HCT116 (cell line): ENCODE results near the gene TMEM89.

ENCODE experiments used
- EZH2 ChIP-seq: fragments of 200-600 bp; sonication (generic); IDR thresholded peaks from 2 replicates; pipeline ENCODE4 v1.6.1; 2017; ENCODE audit warnings: antibody characterized with exemption, mixed run types
- JUND ChIP-seq: IDR thresholded peaks from 2 replicates; pipeline ENCODE4 v1.6.1; 2012
- TF ChIP-seq, protein P1 (sequence below), 3 experiments: fragments of 200-600 bp in 1 of 3; sonication (generic) in 1 of 3; IDR thresholded peaks in 2 of 3; conservative IDR thresholded peaks in 1 of 3; 2 replicates each; pipeline ENCODE4 v1.5.1; 2012 to 2017; ENCODE audit warnings: low read depth in 2 of 3, low read length in 2 of 3, antibody characterized with exemption in 1 of 3, borderline replicate concordance in 1 of 3, control low read depth in 1 of 3, mild to moderate bottlenecking in 1 of 3, mixed read lengths in 1 of 3, mixed run types in 1 of 3, moderate library complexity in 1 of 3; ENCODE audit not compliant: insufficient read depth in 1 of 3
- TF ChIP-seq, protein P2 (sequence below): IDR thresholded peaks from 2 replicates; pipeline ENCODE4 v1.6.1; 2012
- TF ChIP-seq, protein P3 (sequence below): IDR thresholded peaks from 2 replicates; pipeline ENCODE4 v1.6.1; 2012
- TF ChIP-seq, protein P4 (sequence below): IDR thresholded peaks from 2 replicates; pipeline ENCODE4 v1.6.1; 2011; ENCODE audit warnings: mild to moderate bottlenecking, low read length, moderate library complexity; ENCODE audit not compliant: insufficient replicate concordance; ENCODE audit errors: extremely low read depth

DNA sequence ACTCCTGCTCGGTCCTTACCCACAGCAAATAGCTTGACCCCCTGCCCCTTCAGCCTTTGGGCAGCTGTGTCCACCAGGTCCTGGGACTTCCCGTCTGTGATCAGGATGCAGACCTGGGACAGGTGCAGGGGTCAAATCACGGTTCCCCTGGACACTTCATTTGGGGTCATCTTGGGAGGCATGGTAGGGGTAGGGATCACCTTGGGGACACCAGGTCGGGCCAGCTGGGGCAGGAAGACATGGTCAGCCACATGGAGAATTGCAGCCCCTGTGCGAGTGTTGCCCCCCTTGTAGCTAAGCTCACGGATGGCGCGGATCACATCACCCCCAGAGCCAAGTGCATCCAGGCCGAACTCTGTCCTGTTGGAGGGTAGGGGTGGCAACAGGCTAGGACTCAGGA lies 28.2 kb downstream of the TMEM89 start:
- TF ChIP-seq, protein P1, sequence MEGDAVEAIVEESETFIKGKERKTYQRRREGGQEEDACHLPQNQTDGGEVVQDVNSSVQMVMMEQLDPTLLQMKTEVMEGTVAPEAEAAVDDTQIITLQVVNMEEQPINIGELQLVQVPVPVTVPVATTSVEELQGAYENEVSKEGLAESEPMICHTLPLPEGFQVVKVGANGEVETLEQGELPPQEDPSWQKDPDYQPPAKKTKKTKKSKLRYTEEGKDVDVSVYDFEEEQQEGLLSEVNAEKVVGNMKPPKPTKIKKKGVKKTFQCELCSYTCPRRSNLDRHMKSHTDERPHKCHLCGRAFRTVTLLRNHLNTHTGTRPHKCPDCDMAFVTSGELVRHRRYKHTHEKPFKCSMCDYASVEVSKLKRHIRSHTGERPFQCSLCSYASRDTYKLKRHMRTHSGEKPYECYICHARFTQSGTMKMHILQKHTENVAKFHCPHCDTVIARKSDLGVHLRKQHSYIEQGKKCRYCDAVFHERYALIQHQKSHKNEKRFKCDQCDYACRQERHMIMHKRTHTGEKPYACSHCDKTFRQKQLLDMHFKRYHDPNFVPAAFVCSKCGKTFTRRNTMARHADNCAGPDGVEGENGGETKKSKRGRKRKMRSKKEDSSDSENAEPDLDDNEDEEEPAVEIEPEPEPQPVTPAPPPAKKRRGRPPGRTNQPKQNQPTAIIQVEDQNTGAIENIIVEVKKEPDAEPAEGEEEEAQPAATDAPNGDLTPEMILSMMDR (IDR thresholded peaks at IDR 0.05 in 2 of 3, conservative IDR thresholded peaks at IDR 0.05 in 1 of 3; ENCODE audit: borderline replicate concordance in 1 of 3, insufficient read depth in 1 of 3, low read depth in 2 of 3, low read length in 2 of 3), result no peak
- TF ChIP-seq EZH2 (no peak), JUND (no peak)
- TF ChIP-seq, protein P2, sequence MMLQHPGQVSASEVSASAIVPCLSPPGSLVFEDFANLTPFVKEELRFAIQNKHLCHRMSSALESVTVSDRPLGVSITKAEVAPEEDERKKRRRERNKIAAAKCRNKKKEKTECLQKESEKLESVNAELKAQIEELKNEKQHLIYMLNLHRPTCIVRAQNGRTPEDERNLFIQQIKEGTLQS, result no peak
- TF ChIP-seq, protein P3, sequence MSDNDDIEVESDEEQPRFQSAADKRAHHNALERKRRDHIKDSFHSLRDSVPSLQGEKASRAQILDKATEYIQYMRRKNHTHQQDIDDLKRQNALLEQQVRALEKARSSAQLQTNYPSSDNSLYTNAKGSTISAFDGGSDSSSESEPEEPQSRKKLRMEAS, result no peak
- TF ChIP-seq, protein P4, sequence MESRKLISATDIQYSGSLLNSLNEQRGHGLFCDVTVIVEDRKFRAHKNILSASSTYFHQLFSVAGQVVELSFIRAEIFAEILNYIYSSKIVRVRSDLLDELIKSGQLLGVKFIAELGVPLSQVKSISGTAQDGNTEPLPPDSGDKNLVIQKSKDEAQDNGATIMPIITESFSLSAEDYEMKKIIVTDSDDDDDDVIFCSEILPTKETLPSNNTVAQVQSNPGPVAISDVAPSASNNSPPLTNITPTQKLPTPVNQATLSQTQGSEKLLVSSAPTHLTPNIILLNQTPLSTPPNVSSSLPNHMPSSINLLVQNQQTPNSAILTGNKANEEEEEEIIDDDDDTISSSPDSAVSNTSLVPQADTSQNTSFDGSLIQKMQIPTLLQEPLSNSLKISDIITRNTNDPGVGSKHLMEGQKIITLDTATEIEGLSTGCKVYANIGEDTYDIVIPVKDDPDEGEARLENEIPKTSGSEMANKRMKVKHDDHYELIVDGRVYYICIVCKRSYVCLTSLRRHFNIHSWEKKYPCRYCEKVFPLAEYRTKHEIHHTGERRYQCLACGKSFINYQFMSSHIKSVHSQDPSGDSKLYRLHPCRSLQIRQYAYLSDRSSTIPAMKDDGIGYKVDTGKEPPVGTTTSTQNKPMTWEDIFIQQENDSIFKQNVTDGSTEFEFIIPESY, result no peak
